WTC11 (cell line): Measurements from ENCODE around the gene AFAP1L1. TPM values are rescaled to one million over a fixed set of nuclear protein-coding genes. Genes with fewer than 3 reads are reported as not detected.

Experiments used
- ATAC-seq: fragments of 200-7000 bp; cut with Tn5 transposase; 2 replicates; pipeline ENCODE4 v1.10.0; 2021; ENCODE audit warnings: mild to moderate bottlenecking, moderate library complexity
- Bru-seq: library from RNA; stranded (reverse); fragments of 400-500 nt; gene quantifications from one replicate; lab custom pipeline; 2021; lab: Mats Ljungman, UMichigan
- CTCF ChIA-PET: fragments of 300-600 bp; sonication (Branson Sonifier 250); formaldehyde crosslinking; loops from one replicate; lab custom pipeline; 2021; ENCODE audit warnings: antibody characterized with exemption; lab: Charles Lee
- POLR2A ChIA-PET: fragments of 350-600 bp; sonication (Branson Sonifier 250); formaldehyde crosslinking; loops from one replicate; lab custom pipeline; 2021; ENCODE audit warnings: antibody characterized with exemption; lab: Charles Lee
- DNase-seq: peaks from one replicate; pipeline ENCODE4 v3.0.0; 2021; ENCODE audit warnings: low spot score
- H3K27ac Mint-ChIP-seq: 2 replicates; pipeline ENCODE4 v1.8.0; 2021; ENCODE audit warnings: mixed read lengths
- H3K27me3 Mint-ChIP-seq: 2 replicates; pipeline ENCODE4 v1.8.0; 2021; ENCODE audit warnings: low read depth, mild to moderate bottlenecking, moderate library complexity, mixed read lengths
- H3K36me3 Mint-ChIP-seq: 2 replicates; pipeline ENCODE4 v1.8.0; 2021; ENCODE audit warnings: mixed read lengths
- H3K4me1 Mint-ChIP-seq: 2 replicates; pipeline ENCODE4 v1.8.0; 2022; ENCODE audit warnings: mixed read lengths
- H3K4me3 Mint-ChIP-seq: 2 replicates; pipeline ENCODE4 v1.8.0; 2021; ENCODE audit warnings: mild to moderate bottlenecking, moderate library complexity, mixed read lengths
- H3K9me3 Mint-ChIP-seq: 2 replicates; pipeline ENCODE4 v1.8.0; 2021; ENCODE audit warnings: mixed read lengths
- AFF4 ChIP-seq: sonication (generic); formaldehyde crosslinking; IDR thresholded peaks from 2 replicates; pipeline ENCODE4 v1.8.1; 2023; ENCODE audit warnings: mild to moderate bottlenecking, missing genetic modification reagents, borderline replicate concordance
- ATF2 ChIP-seq: sonication (generic); formaldehyde crosslinking; IDR thresholded peaks from 2 replicates; pipeline ENCODE4 v1.8.1; 2022; ENCODE audit warnings: low read depth, missing genetic modification reagents, borderline replicate concordance
- CTCF ChIP-seq: fragments of 200-600 bp; IDR thresholded peaks from 2 replicates; pipeline ENCODE4 v1.8.0; 2022; ENCODE audit warnings: antibody characterized with exemption
- ELF4 ChIP-seq: sonication (generic); formaldehyde crosslinking; IDR thresholded peaks from 2 replicates; pipeline ENCODE4 v1.8.1; 2022; ENCODE audit warnings: low read depth, mild to moderate bottlenecking, moderate library complexity, missing genetic modification reagents
- ERG ChIP-seq: fragments of 250-450 bp; sonication (Bioruptor Pico); IDR thresholded peaks from 2 replicates; pipeline ENCODE4 v1.8.0; 2021; ENCODE audit warnings: mild to moderate bottlenecking
- ETV6 ChIP-seq: sonication (generic); formaldehyde crosslinking; IDR thresholded peaks from 2 replicates; pipeline ENCODE4 v1.8.1; 2022; ENCODE audit warnings: mild to moderate bottlenecking, missing genetic modification reagents
- GABPB1 ChIP-seq: sonication (generic); formaldehyde crosslinking; IDR thresholded peaks from 2 replicates; pipeline ENCODE4 v1.8.1; 2023; ENCODE audit warnings: mild to moderate bottlenecking, missing genetic modification reagents
- HMGA2 ChIP-seq: fragments of 250-450 bp; sonication (Bioruptor Pico); IDR thresholded peaks from 2 replicates; pipeline ENCODE4 v1.4.0; 2021; ENCODE audit warnings: mild to moderate bottlenecking, moderate library complexity
- HMGXB4 ChIP-seq: sonication (generic); formaldehyde crosslinking; IDR thresholded peaks from 2 replicates; pipeline ENCODE4 v1.8.1; 2023; ENCODE audit warnings: mild to moderate bottlenecking, moderate library complexity, missing genetic modification reagents
- JAZF1 ChIP-seq: fragments of 250-450 bp; sonication (Bioruptor Pico); IDR thresholded peaks from 2 replicates; pipeline ENCODE4 v1.9.0; 2021; ENCODE audit warnings: moderate library complexity, mild to moderate bottlenecking, inconsistent platforms
- NR3C1 ChIP-seq: sonication (generic); formaldehyde crosslinking; conservative IDR thresholded peaks from 2 replicates; pipeline ENCODE4 v1.8.1; 2023; ENCODE audit warnings: low read depth, mild to moderate bottlenecking, missing genetic modification reagents
- PRRX2 ChIP-seq: fragments of 250-450 bp; sonication (Bioruptor Pico); IDR thresholded peaks from 2 replicates; pipeline ENCODE4 v1.8.0; 2021; ENCODE audit warnings: mild to moderate bottlenecking
- SMAD3 ChIP-seq: sonication (generic); formaldehyde crosslinking; IDR thresholded peaks from 2 replicates; pipeline ENCODE4 v1.8.0; 2022; ENCODE audit warnings: missing genetic modification reagents, mild to moderate bottlenecking, borderline replicate concordance
- SP1 ChIP-seq: sonication (generic); formaldehyde crosslinking; conservative IDR thresholded peaks from 2 replicates; pipeline ENCODE4 v1.8.1; 2022; ENCODE audit warnings: missing genetic modification reagents
- TEAD4 ChIP-seq: sonication (generic); formaldehyde crosslinking; IDR thresholded peaks from 2 replicates; pipeline ENCODE4 v1.8.0; 2022; ENCODE audit warnings: mild to moderate bottlenecking, missing genetic modification reagents
- TP53 ChIP-seq: sonication (generic); formaldehyde crosslinking; IDR thresholded peaks from 2 replicates; pipeline ENCODE4 v1.8.1; 2023; ENCODE audit warnings: mild to moderate bottlenecking, missing genetic modification reagents
- ZNF219 ChIP-seq: sonication (generic); formaldehyde crosslinking; IDR thresholded peaks from 2 replicates; pipeline ENCODE4 v1.8.0; 2023; ENCODE audit warnings: missing genetic modification reagents, mild to moderate bottlenecking, borderline replicate concordance
- ZNF396 ChIP-seq: fragments of 250-450 bp; sonication (Bioruptor Pico); IDR thresholded peaks from 2 replicates; pipeline ENCODE4 v1.8.0; 2021; ENCODE audit warnings: mild to moderate bottlenecking, moderate library complexity, borderline replicate concordance
- long read RNA-seq, 3 experiments: library from RNA in 1 of 3; library from capped mRNA in 1 of 3; library from polyadenylated mRNA in 1 of 3; unstranded in 2 of 3; stranded (forward) in 1 of 3; transcript quantifications; one replicate each; pipeline ENCODE4 v2.0.0, GENCODE V29; 2021
- total RNA-seq: library from RNA; stranded (reverse); gene quantifications from 3 replicates; pipeline ENCODE4 v1.2.3, GENCODE V29; 2021

Gene AFAP1L1
- 5.7 to 8.4 TPM (median 6.9 TPM) in 3 replicates for total RNA-seq
- Bru-seq, nascent RNA, result percentile 42 among the genes with signal in this experiment
- long read RNA-seq, experiment 1, full-length matches to known transcripts, result 34 of 45 reads
- long read RNA-seq, experiment 1, partial matches to known transcripts, result 4 of 45 reads
- long read RNA-seq, experiment 1, other reads (novel, unspliced or antisense), result 7 of 45 reads
- long read RNA-seq, experiment 2, full-length matches to known transcripts, result 4 of 10 reads
- long read RNA-seq, experiment 2, partial matches to known transcripts, result 3 of 10 reads
- long read RNA-seq, experiment 2, other reads (novel, unspliced or antisense), result 3 of 10 reads
- long read RNA-seq, experiment 3, partial matches to known transcripts, result 0 of 1 reads
- long read RNA-seq, experiment 3, other reads (novel, unspliced or antisense), result 1 of 1 reads

- CTCF ChIA-PET, result interaction anchor here (0.5 to 1.6 kb wide), 7 partner anchors 8 to 147 kb away, joined by 3 to 10 read pairs (median 3); partner anchors contain the start of gene ABLIM3
- peak within 1 kb of the TSS; percentile 93 for H3K4me3 Mint-ChIP-seq
- peak; percentile 68 for ATAC-seq
- TF ChIP-seq SP1 (CRISPR knock-in tag) (0 out of 2 replicates have a peak, but pooled peaks have one; percentile 14), ERG (CRISPR knock-in tag) (no peak), PRRX2 (no peak), ELF4 (CRISPR knock-in tag) (no peak), CTCF (no peak), HMGXB4 (CRISPR knock-in tag) (peak; percentile 2), ZNF219 (CRISPR knock-in tag) (no peak), AFF4 (CRISPR knock-in tag) (no peak), HMGA2 (no peak), ATF2 (no peak), ZNF396 (CRISPR knock-in tag) (no peak), NR3C1 (no peak), GABPB1 (CRISPR knock-in tag) (no peak), SMAD3 (CRISPR knock-in tag) (no peak), ETV6 (no peak; the same call in 1 of the 2 replicates), TP53 (CRISPR knock-in tag) (no peak), TEAD4 (CRISPR knock-in tag) (0 out of 2 replicates have a peak, but pooled peaks have one; percentile 8), JAZF1 (CRISPR knock-in tag) (no peak)
- TF ChIP-seq, all 79 proteins: peak for 3
- peaks cover 27% of the 10 kb centered on the region for H3K4me1 Mint-ChIP-seq
- H3K9me3 Mint-ChIP-seq, result peaks cover 3% of the 10 kb centered on the region; the same call in 1 of the 2 replicates
- peak; percentile 53 for DNase-seq
- POLR2A ChIA-PET, result no interaction called here
- H3K27me3 Mint-ChIP-seq, result peaks cover 43% of the 10 kb centered on the region
- no peaks in the 10 kb centered on the region; the same call in 1 of the 2 replicates for H3K36me3 Mint-ChIP-seq
- no peak within 1 kb of the TSS for H3K27ac Mint-ChIP-seq
These were observed at the start of gene AFAP1L1 for GRCh38 chr5:149271716-149272563. AFAP1L1 (plus strand) TSS chr5:149271859; CDS start chr5:149271969, 110 bp downstream.
